ENCODE results near the gene GPR89A.
"Not testable (repeated sequence)": the region's sequence is repeated elsewhere in the genome, so short reads cannot be mapped to it uniquely, and the experiment has no call there.

The GPR89A gene

DNA sequence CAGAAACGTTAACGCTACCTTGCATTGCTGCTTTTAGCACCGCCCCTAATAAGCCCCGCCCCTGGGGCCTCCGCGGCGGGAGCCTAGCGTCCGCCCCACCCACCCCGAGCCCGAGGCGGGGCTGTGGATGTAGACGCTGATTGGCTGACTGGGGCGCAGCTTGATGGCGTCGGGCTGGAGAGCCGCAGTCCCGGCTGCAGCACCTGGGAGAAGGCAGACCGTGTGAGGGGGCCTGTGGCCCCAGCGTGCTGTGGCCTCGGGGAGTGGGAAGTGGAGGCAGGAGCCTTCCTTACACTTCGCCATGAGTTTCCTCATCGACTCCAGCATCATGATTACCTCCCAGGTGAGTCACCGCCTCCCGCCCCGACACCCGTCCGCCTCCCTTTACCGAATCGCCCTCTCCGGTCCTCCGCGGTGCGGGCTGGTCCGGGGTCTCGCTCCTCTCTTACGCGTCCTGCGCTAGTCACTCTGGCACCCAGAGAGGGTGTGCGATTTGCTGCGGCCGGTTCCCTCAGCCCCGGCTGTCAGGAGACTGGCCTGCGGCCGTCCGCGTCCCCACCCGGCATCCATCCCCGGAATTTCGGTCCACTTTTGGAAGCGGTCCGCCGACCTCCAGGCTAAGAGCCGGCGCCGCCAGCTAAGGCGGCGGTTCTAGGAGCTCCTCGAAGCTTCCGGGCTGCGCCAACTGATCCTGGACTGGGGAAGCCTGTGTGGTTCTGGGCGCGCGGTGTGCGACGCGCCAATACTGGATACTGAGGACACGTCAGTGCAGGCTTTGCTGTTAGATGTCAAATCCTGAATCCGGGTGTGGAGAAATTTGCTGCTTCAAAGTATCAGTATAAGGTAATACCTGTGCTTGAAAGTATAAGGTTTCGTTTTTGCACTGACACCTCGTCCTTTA lies at the start of gene GPR89A:
GPR89A (plus strand) TSS at position 156 of the 901 bp plus-strand sequence; CDS start at position 302, 146 bp downstream.
- peak; percentile 83 for DNase-seq

DNA sequence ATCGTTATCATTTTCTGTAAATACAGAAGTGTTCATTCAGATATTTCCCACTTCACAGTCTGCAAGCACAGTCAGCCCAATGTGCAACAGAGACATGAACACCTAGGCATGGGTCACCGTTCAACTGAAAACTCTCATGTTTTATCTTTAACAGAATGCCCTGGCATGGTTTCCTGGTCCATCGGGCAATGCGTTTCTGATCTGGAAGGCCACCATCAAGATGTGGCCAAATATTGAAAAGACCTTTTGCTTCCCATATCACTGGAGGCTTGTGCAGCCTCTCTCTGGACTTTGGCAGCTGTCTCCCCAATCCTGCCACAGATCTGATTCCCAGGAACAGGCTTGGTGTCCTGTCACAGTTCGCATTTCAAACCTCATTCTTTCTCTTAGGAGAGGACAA lies 21.0 kb upstream of the GPR89A start:
- DNase-seq: not testable (repeated sequence)

- DNase-seq: not testable (repeated sequence)
Measured at GRCh38 chr1:145590806-145591205, 17.0 kb upstream of the GPR89A start.

- not testable (repeated sequence) for DNase-seq
Measured at GRCh38 chr1:145592347-145592746, 15.4 kb upstream of the GPR89A start.

DNA sequence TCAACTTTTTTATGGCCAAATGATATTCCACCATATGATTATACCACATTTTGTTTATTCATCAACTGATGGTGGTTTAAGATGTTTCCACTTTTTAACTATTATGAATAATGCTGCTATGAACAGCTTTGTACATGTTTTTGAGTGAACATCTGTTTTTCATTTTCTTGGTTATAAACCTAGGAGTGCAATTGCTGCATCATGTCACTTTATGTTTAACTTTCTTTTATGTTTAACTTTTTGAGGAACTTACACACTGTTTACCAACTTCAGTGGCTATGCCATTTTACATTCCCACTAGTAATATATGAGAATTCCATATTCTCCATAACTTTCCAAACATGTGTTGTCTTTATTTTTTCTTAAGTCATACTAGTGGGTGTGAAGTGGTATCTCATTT lies 12.4 kb upstream of the GPR89A start:
- DNase-seq: not testable (repeated sequence)

DNA sequence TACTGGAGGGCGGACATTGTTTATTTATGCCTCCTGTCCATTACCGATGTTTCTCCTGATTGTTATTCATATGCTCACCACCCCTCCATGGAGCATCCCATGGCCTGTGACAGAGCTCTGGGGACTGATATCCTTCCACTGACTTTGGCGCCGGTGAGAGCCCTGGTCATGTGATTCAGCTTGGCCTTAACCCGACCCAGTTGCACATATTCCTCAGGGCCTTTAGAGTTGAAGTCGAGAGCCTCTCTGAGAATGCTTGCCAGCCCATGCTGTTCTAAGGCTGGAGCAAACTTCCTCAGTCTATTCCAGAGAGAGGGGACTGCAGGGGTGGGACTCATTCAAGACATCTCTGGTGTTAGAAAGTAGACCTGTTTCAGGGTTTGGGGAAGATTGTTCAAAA lies 11.6 kb upstream of the GPR89A start:
- DNase-seq: not testable (repeated sequence)

DNA sequence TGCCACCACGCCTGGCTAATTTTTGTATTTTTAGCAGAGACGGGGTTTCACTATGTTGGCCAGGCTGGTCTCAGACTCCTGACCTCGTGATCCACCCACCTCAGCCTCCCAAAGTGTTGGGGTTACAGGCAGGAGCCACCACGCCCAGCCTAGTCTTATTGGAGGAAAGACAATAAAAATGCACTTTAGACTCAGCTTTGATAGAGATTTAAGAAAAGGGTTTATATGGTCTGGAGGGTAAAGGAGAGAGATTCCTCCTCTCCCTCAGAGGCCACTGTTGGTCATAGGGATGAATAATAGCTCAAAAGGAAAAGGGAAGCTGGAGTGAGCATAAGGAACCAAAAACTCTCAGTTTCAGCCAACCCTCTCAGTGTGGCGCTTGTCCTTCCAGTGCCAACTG lies 8.4 kb upstream of the GPR89A start:
- DNase-seq: not testable (repeated sequence)

- no peak for DNase-seq
Measured at GRCh38 chr1:145601593-145601992, 6.2 kb upstream of the GPR89A start.

DNA sequence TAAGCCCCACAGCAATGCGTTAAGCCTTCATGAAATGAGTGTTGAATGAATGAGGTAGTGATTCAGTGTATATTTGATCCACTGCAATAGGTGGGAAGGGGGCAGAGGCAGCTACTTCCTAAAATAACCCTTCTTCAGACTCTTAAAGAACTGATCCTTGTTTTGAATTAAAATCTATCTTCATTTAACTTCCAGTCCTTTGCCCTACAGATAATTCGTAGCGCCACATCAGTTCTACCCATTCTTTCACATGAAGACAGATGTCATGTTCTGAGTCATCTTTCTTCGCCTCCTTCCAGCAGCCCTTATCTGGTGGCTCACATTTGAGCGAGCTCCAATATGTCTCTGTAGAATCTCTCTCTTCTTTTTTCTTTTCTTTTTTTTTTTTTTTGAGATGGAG lies 948 bp upstream of the GPR89A start:
- not testable (repeated sequence) for DNase-seq

GRCh38 chr1:145607289-145607688 lies 499 bp upstream of the GPR89A start:
- not testable (repeated sequence) for DNase-seq

DNA sequence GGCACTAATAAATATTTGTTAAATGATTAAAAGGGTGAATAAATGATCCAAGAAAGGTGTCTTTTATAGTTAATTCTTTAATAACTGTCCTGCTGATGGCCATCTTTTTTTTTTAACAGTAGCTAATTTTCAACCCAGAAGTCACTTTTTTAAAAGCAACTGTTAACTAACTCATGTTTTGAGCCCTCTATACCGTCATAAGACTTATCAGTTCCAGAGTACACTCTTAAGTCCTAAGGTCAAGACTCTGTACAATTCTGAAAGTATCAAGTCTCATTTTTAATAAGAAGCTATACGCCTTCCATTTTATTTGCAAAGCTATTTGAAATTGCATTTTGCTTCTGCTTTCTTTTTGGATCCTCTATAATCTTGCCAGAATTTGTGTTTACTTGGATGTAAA lies 3.0 kb downstream of the GPR89A start:
- not testable (repeated sequence) for DNase-seq

GRCh38 chr1:145620073-145620472 lies 12.3 kb downstream of the GPR89A start:
- not testable (repeated sequence) for DNase-seq

GRCh38 chr1:145622177-145622576 lies 14.4 kb downstream of the GPR89A start:
- DNase-seq: not testable (repeated sequence)

DNA sequence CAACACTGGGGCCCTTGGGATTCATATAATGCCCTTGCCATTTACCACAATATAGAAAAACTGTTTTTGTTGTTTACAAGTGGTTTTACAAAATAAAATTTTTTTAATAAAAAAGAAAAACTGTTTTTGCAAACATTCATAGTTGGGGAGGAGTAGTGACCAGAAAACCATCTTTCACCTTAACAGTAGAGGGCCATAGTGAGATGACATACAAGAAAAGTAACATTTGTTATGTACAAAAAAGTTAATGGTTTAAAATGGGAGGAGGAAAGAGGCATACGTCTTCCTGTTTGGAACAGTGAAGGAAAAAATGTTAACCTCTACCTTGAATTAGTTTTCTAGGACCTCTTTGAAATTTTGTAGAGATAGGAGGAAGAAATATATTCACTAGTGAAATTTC lies 28.4 kb downstream of the GPR89A start:
- DNase-seq: not testable (repeated sequence)

DNA sequence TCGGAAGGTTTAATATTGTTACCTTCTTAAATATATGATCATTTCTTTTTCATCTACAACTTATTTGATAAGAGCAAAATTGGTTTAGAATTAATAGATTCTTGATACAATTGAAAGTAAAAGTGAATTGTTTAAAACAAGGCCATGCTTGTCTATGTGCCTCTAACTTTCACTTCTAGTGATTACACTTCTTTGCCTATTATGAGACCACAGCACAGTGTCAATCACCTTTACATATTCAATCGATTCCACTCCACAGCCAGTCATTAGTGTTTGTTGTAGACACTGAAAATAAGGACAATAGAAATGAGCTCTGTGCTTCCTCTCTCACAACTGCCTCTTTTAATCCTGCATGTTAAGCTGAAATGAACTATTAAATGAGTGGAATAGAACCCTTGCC lies 34.1 kb downstream of the GPR89A start:
- not testable (repeated sequence) for DNase-seq

DNA sequence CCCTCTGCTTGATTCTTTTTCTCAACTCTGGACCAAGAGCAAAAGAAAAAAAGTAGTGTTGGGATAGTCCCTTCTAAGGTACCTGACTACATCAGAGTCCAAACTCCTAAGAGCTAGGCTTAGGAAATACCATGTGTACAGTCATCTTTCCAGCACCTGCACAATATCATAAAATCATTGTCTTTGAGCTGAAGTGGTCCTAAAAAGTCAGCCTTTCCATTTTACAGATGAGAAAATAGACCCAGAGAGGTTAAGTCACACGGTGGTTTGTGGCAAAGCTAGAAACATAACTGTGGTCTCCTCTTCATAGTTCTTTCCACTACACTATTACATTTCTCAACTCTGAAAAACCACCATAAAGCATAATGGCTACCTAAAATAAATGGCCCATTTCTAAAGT lies 36.2 kb downstream of the GPR89A start:
- DNase-seq: not testable (repeated sequence)

DNA sequence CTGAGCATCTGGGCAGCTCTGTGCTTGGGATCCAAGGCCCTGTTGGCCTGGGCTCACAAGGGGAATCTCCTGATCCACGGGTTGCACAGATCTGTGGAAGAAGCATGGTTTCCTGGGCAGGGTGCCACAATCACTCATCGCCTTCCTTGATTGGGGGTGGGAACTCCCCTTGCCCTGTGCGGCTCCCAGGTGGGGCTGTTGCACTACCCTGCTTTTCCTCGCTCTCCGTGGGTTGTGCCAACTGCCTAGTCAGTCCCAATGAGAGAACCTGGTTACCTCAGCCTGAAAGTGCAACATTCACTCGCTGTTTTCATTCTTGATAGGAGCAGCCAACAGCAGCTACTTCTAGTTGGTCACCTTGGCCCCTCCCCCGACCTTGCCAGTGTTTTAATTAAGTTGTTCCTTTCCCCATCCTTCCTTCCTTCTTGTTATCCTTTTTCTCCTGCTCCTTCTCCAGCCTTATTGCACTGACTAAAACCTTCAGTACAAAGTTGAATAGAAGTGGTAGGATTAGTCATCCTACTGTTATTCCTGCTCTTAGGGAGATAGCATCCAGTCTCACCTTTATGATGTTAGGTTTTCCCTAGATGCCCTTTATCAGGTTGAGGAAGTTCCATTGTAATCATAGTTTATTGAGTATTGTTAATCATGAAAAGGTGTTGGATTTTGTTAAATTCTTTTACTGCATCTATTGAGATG lies 48.6 kb downstream of the GPR89A start:
- not testable (repeated sequence) for DNase-seq

GRCh38 chr1:145662502-145662901 lies 54.7 kb downstream of the GPR89A start:
- not testable (repeated sequence) for DNase-seq

- DNase-seq: not testable (repeated sequence)
Measured at GRCh38 chr1:145665015-145665414, 57.2 kb downstream of the GPR89A start.

- not testable (repeated sequence) for DNase-seq
Measured at GRCh38 chr1:145670995-145671745, 63.4 kb downstream of the GPR89A start.

GRCh38 chr1:145673217-145673616 lies 65.4 kb downstream of the GPR89A start:
- DNase-seq: not testable (repeated sequence)

DNA sequence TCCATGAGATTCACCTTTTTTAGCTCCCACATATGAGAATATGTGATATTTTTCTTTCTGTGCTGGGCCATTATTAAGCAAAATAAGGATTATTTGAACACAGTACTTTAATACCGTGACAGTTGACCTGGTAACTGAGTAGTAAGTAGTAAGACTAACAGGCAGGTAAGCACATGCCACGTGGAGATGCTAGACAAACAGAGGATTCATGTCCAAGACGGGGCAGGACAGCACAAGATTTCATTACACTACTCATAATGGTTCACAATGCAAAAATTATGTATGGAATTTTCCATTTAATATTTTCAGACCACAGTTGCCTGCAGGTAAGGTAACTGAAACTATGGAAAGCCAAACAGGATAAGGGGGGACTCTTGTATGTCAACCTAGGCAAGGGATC lies 77.1 kb downstream of the GPR89A start:
- DNase-seq: not testable (repeated sequence)

DNA sequence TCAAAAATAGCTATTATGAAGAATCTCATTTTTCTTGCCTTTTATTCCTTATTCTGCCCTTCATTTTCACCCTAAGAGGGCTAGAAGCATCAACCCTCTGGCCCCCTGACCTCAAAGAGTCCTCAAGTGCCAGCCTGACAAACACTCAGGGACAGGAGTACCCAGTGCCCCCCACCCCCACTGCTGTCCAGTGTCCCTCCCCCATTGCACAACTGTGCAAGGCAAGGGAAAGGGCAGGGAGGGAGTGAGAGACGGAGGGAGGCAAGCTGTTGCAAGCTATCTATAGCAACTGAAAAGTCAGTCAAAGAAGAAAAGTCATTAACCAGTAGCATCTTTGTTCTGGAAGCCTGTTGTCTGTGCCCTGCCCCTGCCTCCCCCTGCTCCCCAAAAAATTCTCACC lies 78.3 kb downstream of the GPR89A start:
- not testable (repeated sequence) for DNase-seq
